ENCODE results near the gene FBN2. TPM values are rescaled to one million over a fixed set of nuclear protein-coding genes. Genes with fewer than 3 reads are reported as not detected.

The FBN2 gene
- total and polyA plus RNA-seq, 9 donors, result 0.23 to 3.5 (median 1.0) TPM

DNA sequence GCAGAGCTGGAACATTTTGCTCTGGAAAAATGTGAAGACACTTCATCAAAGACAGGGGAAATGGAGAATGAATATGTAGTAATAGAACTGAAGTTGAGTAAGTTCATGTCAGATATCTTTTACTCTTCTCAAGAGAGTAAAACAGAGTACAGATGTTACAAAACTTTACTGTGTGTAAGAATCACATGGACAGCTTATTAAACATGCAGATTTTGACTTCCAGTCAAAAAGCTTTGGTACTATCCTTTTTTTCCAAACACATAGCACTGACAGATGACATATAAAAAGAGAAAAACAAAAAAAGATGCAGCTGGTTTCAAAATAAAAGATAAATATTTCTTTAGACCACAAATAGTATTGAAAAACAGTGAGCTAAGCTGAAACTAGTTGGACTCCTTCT is 115.4 kb downstream of the FBN2 start:
- H3K27ac ChIP-seq, result no peak overlapping the region
- no peaks in the 10 kb centered on the region for H3K9me3 ChIP-seq
- H3K27me3 ChIP-seq, result no peaks in the 10 kb centered on the region
- no peaks in the 10 kb centered on the region for H3K36me3 ChIP-seq
- H3K4me3 ChIP-seq, result no peak overlapping the region
- TF ChIP-seq, protein P1, sequence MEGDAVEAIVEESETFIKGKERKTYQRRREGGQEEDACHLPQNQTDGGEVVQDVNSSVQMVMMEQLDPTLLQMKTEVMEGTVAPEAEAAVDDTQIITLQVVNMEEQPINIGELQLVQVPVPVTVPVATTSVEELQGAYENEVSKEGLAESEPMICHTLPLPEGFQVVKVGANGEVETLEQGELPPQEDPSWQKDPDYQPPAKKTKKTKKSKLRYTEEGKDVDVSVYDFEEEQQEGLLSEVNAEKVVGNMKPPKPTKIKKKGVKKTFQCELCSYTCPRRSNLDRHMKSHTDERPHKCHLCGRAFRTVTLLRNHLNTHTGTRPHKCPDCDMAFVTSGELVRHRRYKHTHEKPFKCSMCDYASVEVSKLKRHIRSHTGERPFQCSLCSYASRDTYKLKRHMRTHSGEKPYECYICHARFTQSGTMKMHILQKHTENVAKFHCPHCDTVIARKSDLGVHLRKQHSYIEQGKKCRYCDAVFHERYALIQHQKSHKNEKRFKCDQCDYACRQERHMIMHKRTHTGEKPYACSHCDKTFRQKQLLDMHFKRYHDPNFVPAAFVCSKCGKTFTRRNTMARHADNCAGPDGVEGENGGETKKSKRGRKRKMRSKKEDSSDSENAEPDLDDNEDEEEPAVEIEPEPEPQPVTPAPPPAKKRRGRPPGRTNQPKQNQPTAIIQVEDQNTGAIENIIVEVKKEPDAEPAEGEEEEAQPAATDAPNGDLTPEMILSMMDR (IDR thresholded peaks at IDR 0.05), result no peak
- TF ChIP-seq EP300 (IDR thresholded peaks at IDR 0.05) (no peak), POLR2A (IDR thresholded peaks at IDR 0.05) (no peak)
- intact Hi-C loops (cut with DNase I), result no loop called here
- no peak for DNase-seq
- no peaks in the 10 kb centered on the region for H3K4me1 ChIP-seq (ENCODE audit: insufficient read depth)

DNA sequence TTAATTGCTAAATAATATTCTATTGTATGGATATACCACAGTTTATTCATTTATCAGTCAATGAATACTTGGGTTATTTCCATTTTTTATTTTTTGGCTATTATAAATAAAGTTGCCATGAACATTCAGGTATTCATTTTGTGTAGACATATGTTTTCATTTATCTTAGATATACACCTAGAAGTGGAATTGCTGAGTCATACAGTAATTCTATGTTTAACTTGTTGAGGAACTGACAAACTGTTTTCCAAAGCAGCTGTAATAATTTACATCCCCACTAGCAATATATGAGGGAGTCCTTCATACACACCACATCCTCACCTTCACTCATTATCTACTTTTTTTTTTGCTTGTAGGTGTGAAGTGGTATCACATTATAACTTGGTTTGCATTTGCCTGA is 123.6 kb downstream of the FBN2 start:
- H3K4me1 ChIP-seq (ENCODE audit: insufficient read depth), result no peaks in the 10 kb centered on the region
- intact Hi-C loops (cut with DNase I), result no loop called here
- H3K27ac ChIP-seq, result no peak overlapping the region
- no peaks in the 10 kb centered on the region for H3K36me3 ChIP-seq
- H3K4me3 ChIP-seq, result no peak overlapping the region
- no peaks in the 10 kb centered on the region for H3K9me3 ChIP-seq
- no peak for TF ChIP-seq EP300 (IDR thresholded peaks at IDR 0.05)
- no peak for TF ChIP-seq POLR2A (IDR thresholded peaks at IDR 0.05)
- TF ChIP-seq, protein P1 (IDR thresholded peaks at IDR 0.05), result no peak
- H3K27me3 ChIP-seq, result no peaks in the 10 kb centered on the region
- DNase-seq, result no peak

DNA sequence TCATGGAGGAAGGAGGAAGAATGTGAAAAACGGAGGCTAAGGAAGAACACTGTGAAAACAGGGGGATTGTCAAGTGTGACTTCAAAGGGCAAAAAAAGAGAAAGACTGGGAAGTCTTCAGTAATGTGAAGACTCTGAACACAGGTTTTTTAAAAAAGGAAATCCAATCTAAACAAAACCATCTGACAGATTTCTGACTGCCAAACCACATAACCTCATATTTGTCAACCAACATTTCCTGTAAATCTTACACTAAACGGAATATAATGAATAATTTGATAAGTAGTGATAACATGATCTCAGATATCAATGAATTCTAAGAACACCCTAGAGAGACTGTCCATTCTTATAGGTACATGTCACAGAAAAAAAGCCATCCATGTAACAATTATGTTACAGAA is 124.7 kb downstream of the FBN2 start:
- intact Hi-C loops (cut with DNase I), result no loop called here
- DNase-seq, result no peak
- H3K4me1 ChIP-seq (ENCODE audit: insufficient read depth), result no peaks in the 10 kb centered on the region
- no peaks in the 10 kb centered on the region for H3K36me3 ChIP-seq
- no peak overlapping the region for H3K27ac ChIP-seq
- H3K4me3 ChIP-seq, result no peak overlapping the region
- TF ChIP-seq, protein P1 (IDR thresholded peaks at IDR 0.05), result no peak
- TF ChIP-seq POLR2A (IDR thresholded peaks at IDR 0.05) (no peak), EP300 (IDR thresholded peaks at IDR 0.05) (no peak)
- no peaks in the 10 kb centered on the region for H3K27me3 ChIP-seq
- no peaks in the 10 kb centered on the region for H3K9me3 ChIP-seq
- 36 to 48% (median 38%) methylated on average over 2 of the region's 2 CpGs for WGBS, 3 donors

DNA sequence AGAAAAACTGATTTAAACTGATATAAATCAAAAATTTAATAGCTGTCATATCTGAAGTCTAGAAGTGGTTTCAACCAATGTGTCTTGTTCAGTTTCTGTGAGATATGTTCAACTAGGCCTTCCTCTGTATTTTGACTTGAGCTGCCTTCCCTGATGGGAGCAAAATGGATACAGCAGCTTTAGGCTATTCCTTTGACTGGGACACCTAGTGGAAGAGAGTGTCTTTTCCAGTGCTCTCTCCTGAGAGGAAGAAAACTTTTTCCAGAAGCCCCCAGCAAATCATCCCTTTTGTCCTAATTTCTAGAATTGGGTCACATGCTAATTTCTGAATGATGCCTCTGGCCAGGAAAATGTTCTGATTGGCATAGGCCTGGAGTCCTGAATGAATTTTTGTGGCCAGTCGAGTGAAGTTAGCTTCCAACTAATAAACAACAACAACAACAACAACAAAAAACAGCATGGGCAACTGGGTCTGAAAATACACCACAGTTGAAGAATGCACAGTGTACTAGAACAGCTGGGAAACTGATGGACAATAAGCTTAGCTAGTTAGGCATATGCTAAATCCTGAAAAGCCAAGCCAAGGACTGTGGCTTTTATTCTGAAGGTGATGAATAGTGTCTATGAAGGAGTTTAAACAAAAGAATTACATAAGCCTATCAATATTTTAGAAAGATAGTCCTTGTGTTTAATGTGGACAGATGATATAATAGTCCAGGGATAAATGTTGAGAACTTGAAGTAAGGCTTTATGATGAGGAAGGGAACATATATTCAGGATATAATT is 125.7 kb downstream of the FBN2 start:
- no peak for DNase-seq
- intact Hi-C loops (cut with DNase I), result no loop called here
- TF ChIP-seq EP300 (IDR thresholded peaks at IDR 0.05), result no peak
- TF ChIP-seq, protein P1 (IDR thresholded peaks at IDR 0.05), result no peak
- TF ChIP-seq POLR2A (IDR thresholded peaks at IDR 0.05), result no peak
- 85 to 98% (median 97%) methylated on average over 1 of the region's 1 CpG for WGBS, 3 donors
- no peaks in the 10 kb centered on the region for H3K4me1 ChIP-seq (ENCODE audit: insufficient read depth)
- H3K9me3 ChIP-seq, result no peaks in the 10 kb centered on the region
- H3K27me3 ChIP-seq, result no peaks in the 10 kb centered on the region
- no peaks in the 10 kb centered on the region for H3K36me3 ChIP-seq
- no peak overlapping the region for H3K27ac ChIP-seq
- H3K4me3 ChIP-seq, result no peak overlapping the region
